Glutamatergic neuron (in vitro differentiated cells): Measurements from ENCODE around the gene NFIX. TPM values are rescaled to one million over a fixed set of nuclear protein-coding genes. Genes with fewer than 3 reads are reported as not detected.
A peak's percentile ranks its signal among the peaks of the same experiment; 100 is the strongest.

Source experiments
- DNase-seq: peaks from one replicate; pipeline ENCODE4 v3.0.0; 2022
- H3K27ac Mint-ChIP-seq: one replicate; pipeline ENCODE4 v1.8.0; 2020; ENCODE audit warnings: mild to moderate bottlenecking, mixed read lengths, inconsistent platforms; ENCODE audit not compliant: unreplicated experiment
- H3K27me3 Mint-ChIP-seq: one replicate; pipeline ENCODE4 v1.8.0; 2020; ENCODE audit warnings: mild to moderate bottlenecking, moderate library complexity, mixed read lengths, inconsistent platforms; ENCODE audit not compliant: unreplicated experiment
- H3K36me3 Mint-ChIP-seq: one replicate; pipeline ENCODE4 v1.8.0; 2020; ENCODE audit warnings: mild to moderate bottlenecking, mixed read lengths, inconsistent platforms; ENCODE audit not compliant: unreplicated experiment
- H3K4me1 Mint-ChIP-seq: one replicate; pipeline ENCODE4 v1.8.0; 2020; ENCODE audit warnings: mild to moderate bottlenecking, low read depth, mixed read lengths, inconsistent platforms; ENCODE audit not compliant: unreplicated experiment
- H3K4me3 Mint-ChIP-seq: one replicate; pipeline ENCODE4 v1.8.0; 2020; ENCODE audit warnings: mild to moderate bottlenecking, mixed read lengths, inconsistent platforms; ENCODE audit not compliant: unreplicated experiment
- H3K9me3 Mint-ChIP-seq: one replicate; pipeline ENCODE4 v1.8.0; 2020; ENCODE audit warnings: mild to moderate bottlenecking, moderate library complexity, mixed read lengths, inconsistent platforms; ENCODE audit not compliant: unreplicated experiment
- total RNA-seq: library from RNA; stranded (reverse); fragmentation: NEBNext Ultra II Directional; extraction: Animal tissue kit (Norgen Biotek cat#: 25700); gene quantifications from one replicate; pipeline ENCODE4 v1.2.1, GENCODE V29; 2021; ENCODE audit not compliant: unreplicated experiment
- TF ChIP-seq, protein P1 (sequence below): fragments of 200-600 bp; sonication (generic); IDR thresholded peaks from one replicate; pipeline ENCODE4 v1.5.0; 2021; ENCODE audit not compliant: partially characterized antibody, unreplicated experiment

Gene NFIX
- total RNA-seq, 1 donor from 2014 or later = 2.4 TPM

DNA sequence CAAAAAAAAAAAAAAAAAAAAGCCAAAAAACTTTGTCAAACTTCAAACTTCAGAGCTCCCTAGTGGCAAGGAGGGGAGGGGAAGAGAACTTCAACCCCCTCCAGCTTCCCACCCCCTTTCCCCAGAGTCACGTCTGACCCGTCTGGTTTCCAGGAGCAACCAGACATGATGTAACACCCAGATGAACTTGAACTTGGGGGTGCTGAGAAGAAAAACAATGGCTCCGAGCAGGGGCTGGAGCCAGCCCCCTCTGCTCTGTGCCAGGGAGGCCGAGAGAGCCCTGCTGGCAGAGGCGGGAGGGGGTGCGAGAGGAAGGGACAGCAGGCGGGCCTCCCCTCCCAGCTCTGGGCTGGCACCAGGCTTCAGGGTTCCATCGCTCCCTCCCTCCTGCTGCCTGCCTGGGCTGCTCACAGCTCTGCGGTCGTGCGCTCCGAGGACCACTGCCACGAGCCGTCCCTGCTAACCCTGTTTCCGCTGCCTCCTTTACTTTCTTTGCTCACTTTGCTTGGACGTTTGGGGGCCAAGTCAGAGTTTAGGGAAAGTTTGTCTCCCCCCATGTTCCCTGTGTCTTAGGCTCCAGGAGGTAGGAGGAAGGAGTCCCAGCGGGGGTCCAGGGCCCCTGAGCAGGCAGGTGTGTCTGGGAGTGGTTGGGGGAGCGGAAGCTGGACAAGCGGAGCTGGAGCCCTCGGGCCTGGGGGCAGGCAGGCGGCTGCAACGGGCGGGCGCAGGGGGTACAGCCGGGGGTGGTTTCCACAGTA lies 96.3 kb downstream of the NFIX start:
- Mint-ChIP-seq H3K4me3 (no peak overlapping the region), H3K27me3 (peaks cover 8% of the 10 kb centered on the region), H3K9me3 (peaks cover 4% of the 10 kb centered on the region), H3K27ac (no peak overlapping the region), H3K4me1 (peaks cover 5% of the 10 kb centered on the region), H3K36me3 (no peaks in the 10 kb centered on the region)
- TF ChIP-seq, protein P1, sequence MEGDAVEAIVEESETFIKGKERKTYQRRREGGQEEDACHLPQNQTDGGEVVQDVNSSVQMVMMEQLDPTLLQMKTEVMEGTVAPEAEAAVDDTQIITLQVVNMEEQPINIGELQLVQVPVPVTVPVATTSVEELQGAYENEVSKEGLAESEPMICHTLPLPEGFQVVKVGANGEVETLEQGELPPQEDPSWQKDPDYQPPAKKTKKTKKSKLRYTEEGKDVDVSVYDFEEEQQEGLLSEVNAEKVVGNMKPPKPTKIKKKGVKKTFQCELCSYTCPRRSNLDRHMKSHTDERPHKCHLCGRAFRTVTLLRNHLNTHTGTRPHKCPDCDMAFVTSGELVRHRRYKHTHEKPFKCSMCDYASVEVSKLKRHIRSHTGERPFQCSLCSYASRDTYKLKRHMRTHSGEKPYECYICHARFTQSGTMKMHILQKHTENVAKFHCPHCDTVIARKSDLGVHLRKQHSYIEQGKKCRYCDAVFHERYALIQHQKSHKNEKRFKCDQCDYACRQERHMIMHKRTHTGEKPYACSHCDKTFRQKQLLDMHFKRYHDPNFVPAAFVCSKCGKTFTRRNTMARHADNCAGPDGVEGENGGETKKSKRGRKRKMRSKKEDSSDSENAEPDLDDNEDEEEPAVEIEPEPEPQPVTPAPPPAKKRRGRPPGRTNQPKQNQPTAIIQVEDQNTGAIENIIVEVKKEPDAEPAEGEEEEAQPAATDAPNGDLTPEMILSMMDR = no peak
- DNase-seq = peak; percentile 58

DNA sequence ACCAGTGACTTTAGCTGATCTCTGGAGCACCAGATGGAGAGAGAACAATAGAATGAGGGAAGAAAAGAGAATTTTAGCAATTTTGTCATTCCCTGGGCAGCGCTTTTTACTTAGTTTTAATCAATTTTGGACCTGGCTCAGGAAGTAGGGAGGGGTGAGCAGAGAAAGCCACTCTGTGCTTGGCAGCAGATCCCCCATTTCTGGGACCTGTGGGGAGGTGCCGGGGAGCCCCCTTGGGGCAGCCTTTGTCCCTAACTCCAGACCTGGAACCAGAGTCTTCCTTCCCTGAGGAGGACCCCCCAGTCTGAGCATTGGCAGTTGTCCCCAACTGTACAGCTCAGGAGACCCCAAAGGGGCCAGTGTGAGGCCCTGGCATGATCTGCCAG lies 96.9 kb downstream of the NFIX start:
- no peak overlapping the region for H3K4me3 Mint-ChIP-seq
- peaks cover 10% of the 10 kb centered on the region for H3K4me1 Mint-ChIP-seq
- DNase-seq = no peak

DNA sequence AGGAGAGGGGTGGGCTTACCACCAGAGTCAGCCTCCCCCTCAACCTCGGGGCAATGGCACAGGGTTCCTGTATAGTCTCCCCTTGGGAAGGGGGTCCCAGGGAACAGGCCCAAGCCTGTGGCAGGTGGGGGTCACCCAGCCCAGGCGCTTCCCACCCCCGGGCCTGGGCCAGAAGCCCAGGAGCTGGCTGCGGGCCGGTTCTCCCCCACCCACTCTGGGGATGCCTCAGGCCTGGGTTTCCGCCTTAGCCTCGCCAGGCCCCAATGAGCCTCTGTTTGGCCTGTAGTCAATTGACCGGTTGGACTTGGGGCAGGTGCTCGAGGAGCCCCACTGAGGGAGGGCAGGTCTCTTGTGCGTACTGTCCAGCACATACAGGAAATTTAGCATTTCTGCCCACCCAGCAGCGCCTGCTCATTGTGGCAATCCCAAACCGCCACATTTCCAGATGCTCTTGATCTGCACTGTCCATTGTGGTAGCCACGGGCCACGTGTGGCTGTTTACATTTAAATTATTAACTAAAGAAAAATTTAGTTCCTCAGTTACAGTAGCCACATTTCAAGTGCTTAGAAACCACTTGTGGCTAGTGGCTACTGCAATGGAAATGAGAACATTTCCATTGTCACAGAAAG lies 97.4 kb downstream of the NFIX start:
- Mint-ChIP-seq H3K4me3 (no peak overlapping the region), H3K9me3 (peaks cover 4% of the 10 kb centered on the region), H3K4me1 (peaks cover 10% of the 10 kb centered on the region), H3K27ac (no peak overlapping the region), H3K36me3 (no peaks in the 10 kb centered on the region), H3K27me3 (peaks cover 8% of the 10 kb centered on the region)
- no peak for DNase-seq
- TF ChIP-seq, protein P1 = no peak

More for the DNA sequence above, 96.9 kb downstream of the NFIX start:
- Mint-ChIP-seq H3K36me3 (no peaks in the 10 kb centered on the region), H3K9me3 (peaks cover 4% of the 10 kb centered on the region), H3K27ac (no peak overlapping the region), H3K27me3 (peaks cover 8% of the 10 kb centered on the region)
- TF ChIP-seq, protein P1 = no peak

DNA sequence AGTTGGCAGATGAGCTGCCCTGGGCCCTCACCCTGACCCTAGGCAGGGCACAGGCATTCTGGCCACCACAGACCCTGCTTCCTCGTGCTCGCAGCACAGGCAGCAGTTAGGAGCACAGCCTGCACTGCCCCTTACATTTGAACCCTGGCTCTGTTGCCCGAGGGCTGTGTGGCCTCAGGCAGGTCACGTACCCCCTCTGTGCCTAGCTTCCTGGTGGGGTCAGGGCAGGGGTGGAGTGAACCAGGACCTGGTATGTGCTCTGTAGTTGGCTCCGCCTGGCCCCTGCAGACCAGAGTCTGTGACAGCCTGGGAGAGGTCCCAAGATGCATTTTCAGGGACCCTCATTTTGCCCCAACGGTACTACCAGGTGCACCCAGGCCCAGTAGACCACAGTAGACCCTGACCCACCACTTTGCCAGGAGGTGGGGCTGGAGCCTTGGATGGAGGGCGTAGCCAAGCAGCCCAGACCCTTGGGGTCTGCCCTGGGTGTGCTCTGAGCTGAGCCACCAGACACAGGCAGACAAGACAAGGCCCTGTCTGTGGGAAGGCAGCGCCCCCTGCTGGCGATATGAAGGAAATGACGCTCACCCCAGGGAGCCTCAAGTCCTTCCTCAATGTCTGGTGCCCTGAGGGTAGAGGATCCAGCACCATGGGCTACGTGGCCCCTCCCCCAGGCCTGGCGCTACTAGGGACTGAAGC lies 98.3 kb downstream of the NFIX start:
- H3K4me3 Mint-ChIP-seq = no peak overlapping the region

More for the DNA sequence above, 98.3 kb downstream of the NFIX start:
- H3K27ac Mint-ChIP-seq = no peak overlapping the region
- peaks cover 6% of the 10 kb centered on the region for H3K27me3 Mint-ChIP-seq
- H3K4me1 Mint-ChIP-seq = peaks cover 10% of the 10 kb centered on the region
- peak; percentile 86 for DNase-seq
- no peaks in the 10 kb centered on the region for H3K36me3 Mint-ChIP-seq
- H3K9me3 Mint-ChIP-seq = peaks cover 4% of the 10 kb centered on the region
- TF ChIP-seq, protein P1 = peak; percentile 99
